Measurements from ENCODE around the gene VLDLR. TPM values are rescaled to one million over a fixed set of nuclear protein-coding genes. Genes with fewer than 3 reads are reported as not detected.

The VLDLR gene
- total RNA-seq, 1 experiment from 2014 or later, result 2.1 TPM

DNA sequence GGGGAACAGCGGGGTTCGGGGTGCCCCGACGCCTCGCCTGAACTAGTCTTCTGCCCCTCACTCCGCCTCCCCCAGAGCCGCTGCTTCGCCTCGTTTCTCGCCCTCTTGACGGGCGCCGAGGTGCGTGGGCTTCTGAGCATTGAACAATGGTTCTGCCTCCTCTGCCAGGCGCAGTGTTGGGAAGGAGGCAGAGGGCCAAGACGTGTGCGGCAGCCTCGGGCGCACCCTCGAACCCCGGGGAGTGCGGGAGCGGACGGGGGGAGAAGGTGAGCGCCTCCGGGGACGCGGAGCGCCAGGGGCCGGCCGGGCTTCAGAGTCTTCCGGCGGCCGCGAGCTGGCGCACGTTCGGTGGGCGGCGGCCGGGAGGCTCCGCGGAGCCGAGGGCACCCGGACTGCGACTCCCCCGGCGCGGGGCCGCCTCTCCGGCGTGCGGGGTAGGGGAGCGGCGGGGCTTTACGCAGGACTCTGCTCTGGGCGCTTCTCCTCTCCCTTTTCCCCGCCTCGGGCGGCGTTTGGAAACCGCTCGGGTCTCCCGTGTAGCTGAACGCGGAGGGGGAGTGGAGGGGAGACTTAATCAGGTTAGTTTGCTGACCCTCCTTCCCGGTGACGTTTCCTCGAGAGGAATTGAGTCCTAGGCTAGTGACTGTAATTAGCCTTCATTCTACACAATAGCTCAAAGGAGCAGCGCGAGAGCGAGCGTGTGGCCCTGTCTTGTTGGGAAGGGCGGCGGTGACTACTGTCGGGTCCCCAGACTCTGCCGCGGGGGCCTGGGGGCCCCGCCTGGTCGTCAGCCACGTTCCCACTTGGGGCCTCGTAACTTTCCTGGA lies 1.1 kb downstream of the VLDLR start:
- in situ Hi-C loops (cut with HindIII; ENCODE audit: low pct_unique_long_range_greater_than_20kb, low sequenced_read_pairs), result no loop called here
- DNase-seq (ENCODE audit: low read depth, low spot score) (no peak), ATAC-seq (peak; percentile 57; the same call in 1 of the 2 replicates)
- intact Hi-C loops (cut with micrococcal nuclease; ENCODE audit: unreplicated experiment), result no loop called here
- Histone ChIP-seq H3K9me3 (ENCODE audit: control insufficient read depth, insufficient read depth, low read depth, low read length) (no peaks in the 10 kb centered on the region), H3K4me1 (ENCODE audit: control insufficient read depth, insufficient read depth, low read length) (no peaks in the 10 kb centered on the region), H3K27me3 (ENCODE audit: control insufficient read depth, insufficient read depth, low read length) (no peaks in the 10 kb centered on the region), H3K27ac (ENCODE audit: low read length) (no peak overlapping the region), H3K4me3 (ENCODE audit: low read depth in 2 of 2, low read length in 2 of 2) (peak overlapping the region; percentile 43 to 48), H3K36me3 (ENCODE audit: control insufficient read depth, insufficient read depth, low read length) (no peaks in the 10 kb centered on the region)
- no TSS peak for BruUV-seq (replicated peaks)
- TF ChIP-seq, protein P1, sequence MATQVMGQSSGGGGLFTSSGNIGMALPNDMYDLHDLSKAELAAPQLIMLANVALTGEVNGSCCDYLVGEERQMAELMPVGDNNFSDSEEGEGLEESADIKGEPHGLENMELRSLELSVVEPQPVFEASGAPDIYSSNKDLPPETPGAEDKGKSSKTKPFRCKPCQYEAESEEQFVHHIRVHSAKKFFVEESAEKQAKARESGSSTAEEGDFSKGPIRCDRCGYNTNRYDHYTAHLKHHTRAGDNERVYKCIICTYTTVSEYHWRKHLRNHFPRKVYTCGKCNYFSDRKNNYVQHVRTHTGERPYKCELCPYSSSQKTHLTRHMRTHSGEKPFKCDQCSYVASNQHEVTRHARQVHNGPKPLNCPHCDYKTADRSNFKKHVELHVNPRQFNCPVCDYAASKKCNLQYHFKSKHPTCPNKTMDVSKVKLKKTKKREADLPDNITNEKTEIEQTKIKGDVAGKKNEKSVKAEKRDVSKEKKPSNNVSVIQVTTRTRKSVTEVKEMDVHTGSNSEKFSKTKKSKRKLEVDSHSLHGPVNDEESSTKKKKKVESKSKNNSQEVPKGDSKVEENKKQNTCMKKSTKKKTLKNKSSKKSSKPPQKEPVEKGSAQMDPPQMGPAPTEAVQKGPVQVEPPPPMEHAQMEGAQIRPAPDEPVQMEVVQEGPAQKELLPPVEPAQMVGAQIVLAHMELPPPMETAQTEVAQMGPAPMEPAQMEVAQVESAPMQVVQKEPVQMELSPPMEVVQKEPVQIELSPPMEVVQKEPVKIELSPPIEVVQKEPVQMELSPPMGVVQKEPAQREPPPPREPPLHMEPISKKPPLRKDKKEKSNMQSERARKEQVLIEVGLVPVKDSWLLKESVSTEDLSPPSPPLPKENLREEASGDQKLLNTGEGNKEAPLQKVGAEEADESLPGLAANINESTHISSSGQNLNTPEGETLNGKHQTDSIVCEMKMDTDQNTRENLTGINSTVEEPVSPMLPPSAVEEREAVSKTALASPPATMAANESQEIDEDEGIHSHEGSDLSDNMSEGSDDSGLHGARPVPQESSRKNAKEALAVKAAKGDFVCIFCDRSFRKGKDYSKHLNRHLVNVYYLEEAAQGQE (IDR thresholded peaks at IDR 0.05; ENCODE audit: insufficient read depth in 1 of 2, low read depth in 2 of 2, low read length in 1 of 2), result no peak
- TF ChIP-seq POLR2AphosphoS5 (IDR thresholded peaks at IDR 0.05; ENCODE audit: low read depth, low read length), result no peak
- TF ChIP-seq, protein P2, sequence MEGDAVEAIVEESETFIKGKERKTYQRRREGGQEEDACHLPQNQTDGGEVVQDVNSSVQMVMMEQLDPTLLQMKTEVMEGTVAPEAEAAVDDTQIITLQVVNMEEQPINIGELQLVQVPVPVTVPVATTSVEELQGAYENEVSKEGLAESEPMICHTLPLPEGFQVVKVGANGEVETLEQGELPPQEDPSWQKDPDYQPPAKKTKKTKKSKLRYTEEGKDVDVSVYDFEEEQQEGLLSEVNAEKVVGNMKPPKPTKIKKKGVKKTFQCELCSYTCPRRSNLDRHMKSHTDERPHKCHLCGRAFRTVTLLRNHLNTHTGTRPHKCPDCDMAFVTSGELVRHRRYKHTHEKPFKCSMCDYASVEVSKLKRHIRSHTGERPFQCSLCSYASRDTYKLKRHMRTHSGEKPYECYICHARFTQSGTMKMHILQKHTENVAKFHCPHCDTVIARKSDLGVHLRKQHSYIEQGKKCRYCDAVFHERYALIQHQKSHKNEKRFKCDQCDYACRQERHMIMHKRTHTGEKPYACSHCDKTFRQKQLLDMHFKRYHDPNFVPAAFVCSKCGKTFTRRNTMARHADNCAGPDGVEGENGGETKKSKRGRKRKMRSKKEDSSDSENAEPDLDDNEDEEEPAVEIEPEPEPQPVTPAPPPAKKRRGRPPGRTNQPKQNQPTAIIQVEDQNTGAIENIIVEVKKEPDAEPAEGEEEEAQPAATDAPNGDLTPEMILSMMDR (IDR thresholded peaks at IDR 0.05), result no peak
- POLR2A ChIA-PET, result no interaction called here
- CTCF ChIA-PET, result no interaction called here

DNA sequence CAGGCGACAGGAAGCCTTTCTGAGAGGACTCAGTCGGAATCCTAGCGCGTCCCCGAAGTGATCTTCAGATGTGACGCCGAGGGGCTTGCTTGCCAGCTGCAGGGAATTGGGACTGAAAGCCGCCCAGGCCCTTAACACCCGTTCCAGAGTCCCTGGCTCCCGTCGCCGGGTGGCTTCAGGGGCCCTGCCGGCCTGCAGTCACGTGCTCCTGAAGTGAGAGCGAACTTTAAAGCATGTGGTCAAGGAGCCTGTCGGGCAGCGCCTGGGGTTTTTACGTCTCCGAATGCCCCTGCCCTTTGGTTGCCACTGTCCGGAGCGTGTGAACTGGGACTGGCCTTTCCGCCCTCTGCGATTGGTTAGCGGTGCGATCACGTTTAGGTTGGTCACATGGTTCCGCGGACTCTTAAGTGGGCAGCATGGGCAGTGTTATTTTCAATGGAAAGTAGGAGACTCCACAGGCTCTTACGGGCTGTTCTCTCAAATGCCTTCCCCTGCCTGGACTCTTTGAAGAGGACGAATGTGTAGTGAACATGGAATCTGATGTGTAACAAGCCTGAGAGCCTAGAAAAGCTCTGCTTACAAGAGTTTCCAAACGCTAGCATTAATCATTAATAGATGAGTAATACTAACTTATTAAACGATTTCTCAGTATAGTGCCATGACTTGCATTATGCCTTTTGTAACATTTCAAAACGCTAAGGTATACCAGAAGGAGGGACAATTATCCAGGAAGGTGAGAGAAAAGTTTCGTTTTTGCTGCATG lies 1.9 kb downstream of the VLDLR start:
- ATAC-seq (peak; percentile 46; the same call in 1 of the 2 replicates), DNase-seq (ENCODE audit: low read depth, low spot score) (no peak)
- intact Hi-C loops (cut with micrococcal nuclease; ENCODE audit: unreplicated experiment) (no loop called here), in situ Hi-C loops (cut with HindIII; ENCODE audit: low pct_unique_long_range_greater_than_20kb, low sequenced_read_pairs) (no loop called here)
- no peak for TF ChIP-seq TCF7L2 (IDR thresholded peaks at IDR 0.05; ENCODE audit: low read depth, low read length)
- TF ChIP-seq, protein P2 (IDR thresholded peaks at IDR 0.05), result no peak
- TF ChIP-seq SIN3A (IDR thresholded peaks at IDR 0.05; ENCODE audit: borderline replicate concordance, insufficient read depth, low read depth, low read length), result no peak
- TF ChIP-seq POLR2AphosphoS5 (IDR thresholded peaks at IDR 0.05; ENCODE audit: low read depth, low read length), result no peak
- TF ChIP-seq, protein P1 (IDR thresholded peaks at IDR 0.05; ENCODE audit: insufficient read depth in 1 of 2, low read depth in 2 of 2, low read length in 1 of 2), result no peak
- Histone ChIP-seq H3K36me3 (ENCODE audit: control insufficient read depth, insufficient read depth, low read length) (no peaks in the 10 kb centered on the region), H3K9me3 (ENCODE audit: control insufficient read depth, insufficient read depth, low read depth, low read length) (no peaks in the 10 kb centered on the region), H3K4me3 (ENCODE audit: low read depth in 2 of 2, low read length in 2 of 2) (peak overlapping the region; percentile 43 to 48), H3K27ac (ENCODE audit: low read length) (no peak overlapping the region), H3K27me3 (ENCODE audit: control insufficient read depth, insufficient read depth, low read length) (no peaks in the 10 kb centered on the region), H3K4me1 (ENCODE audit: control insufficient read depth, insufficient read depth, low read length) (no peaks in the 10 kb centered on the region)
- ChIA-PET CTCF (no interaction called here), POLR2A (no interaction called here)
- BruUV-seq (replicated peaks), result no TSS peak
